ENCODE data around the gene RBM4. TPM values are rescaled to one million over a fixed set of nuclear protein-coding genes. Genes with fewer than 3 reads are reported as not detected.

RBM4 gene
- total RNA-seq, 2 experiments from 2014 or later: 108 to 114 TPM

- H3K4me1 Mint-ChIP-seq (ENCODE audit: low read depth): peaks cover 5% of the 10 kb centered on the region
- H3K27me3 Mint-ChIP-seq: no peaks in the 10 kb centered on the region
- TF ChIP-seq CTCF (IDR thresholded peaks at IDR 0.05): no peak
- no peak overlapping the region for H3K27ac Mint-ChIP-seq
- peaks cover 2% of the 10 kb centered on the region for H3K36me3 Mint-ChIP-seq (ENCODE audit: low read depth)
- ATAC-seq: no peak
- no peak overlapping the region for H3K4me3 Mint-ChIP-seq
- ChIA-PET POLR2A (interaction anchor here (0.6 to 5.2 kb wide), 2 partner anchors 10 to 38 kb away, joined by 3 to 24 read pairs; partner anchors contain the start of gene RBM14), CTCF (interaction anchor here (0.7 kb wide), 1 partner anchor 31 kb away, joined by 3 read pairs; no protein-coding TSS in a partner anchor)
- intact Hi-C loops (cut with micrococcal nuclease): no loop called here
- no peaks in the 10 kb centered on the region for H3K9me3 Mint-ChIP-seq
- DNase-seq: no peak
Observed at GRCh38 chr11:66607126-66607834, 31.2 kb upstream of the RBM4 start.

- H3K4me1 Mint-ChIP-seq (ENCODE audit: low read depth): peaks cover 5% of the 10 kb centered on the region
- H3K36me3 Mint-ChIP-seq (ENCODE audit: low read depth): no peaks in the 10 kb centered on the region
- no peak for TF ChIP-seq CTCF (IDR thresholded peaks at IDR 0.05)
- peak overlapping the region; percentile 1 for H3K27ac Mint-ChIP-seq
- ATAC-seq: peak; percentile 24
- H3K9me3 Mint-ChIP-seq: no peaks in the 10 kb centered on the region
- ChIA-PET CTCF (interaction anchor here (1.0 kb wide), 1 partner anchor 17 kb away, joined by 3 read pairs; the partner anchor contains the start of genes CCDC87 and CCS), POLR2A (interaction anchor here (0.9 to 5.2 kb wide), 2 partner anchors 7 to 14 kb away, joined by 4 to 24 read pairs; partner anchors contain the start of gene RBM14)
- intact Hi-C loops (cut with micrococcal nuclease): no loop called here
- H3K27me3 Mint-ChIP-seq: no peaks in the 10 kb centered on the region
- H3K4me3 Mint-ChIP-seq: no peak overlapping the region
- DNase-seq: no peak
Observed at GRCh38 chr11:66609721-66610617, 28.5 kb upstream of the RBM4 start.

- H3K36me3 Mint-ChIP-seq (ENCODE audit: low read depth): peaks cover 19% of the 10 kb centered on the region
- no peak for ATAC-seq
- TF ChIP-seq CTCF (IDR thresholded peaks at IDR 0.05): no peak
- ChIA-PET CTCF (no interaction called here), POLR2A (interaction anchor here (0.7 to 1.8 kb wide), 5 partner anchors 11 to 33 kb away, joined by 3 to 8 read pairs (median 4); no protein-coding TSS in a partner anchor)
- intact Hi-C loops (cut with micrococcal nuclease): no loop called here
- H3K27ac Mint-ChIP-seq: no peak overlapping the region
- no peak overlapping the region for H3K4me3 Mint-ChIP-seq
- H3K9me3 Mint-ChIP-seq: no peaks in the 10 kb centered on the region
- no peak for DNase-seq
- peaks cover 10% of the 10 kb centered on the region for H3K4me1 Mint-ChIP-seq (ENCODE audit: low read depth)
- no peaks in the 10 kb centered on the region for H3K27me3 Mint-ChIP-seq
Observed at GRCh38 chr11:66612458-66612857, 26.0 kb upstream of the RBM4 start.

- DNase-seq (no peak), ATAC-seq (no peak)
- no peak for TF ChIP-seq CTCF (IDR thresholded peaks at IDR 0.05)
- Mint-ChIP-seq H3K36me3 (ENCODE audit: low read depth) (peaks cover 35% of the 10 kb centered on the region), H3K4me1 (ENCODE audit: low read depth) (peaks cover 20% of the 10 kb centered on the region), H3K9me3 (no peaks in the 10 kb centered on the region), H3K4me3 (no peak overlapping the region), H3K27ac (no peak overlapping the region), H3K27me3 (no peaks in the 10 kb centered on the region)
- intact Hi-C loops (cut with micrococcal nuclease): no loop called here
- CTCF ChIA-PET: no interaction called here
- POLR2A ChIA-PET: interaction anchor here (0.9 to 2.0 kb wide), 5 partner anchors 10 to 64 kb away, joined by 3 to 9 read pairs (median 3); partner anchors contain the start of gene RBM4B
Observed at GRCh38 chr11:66614073-66614472, 24.4 kb upstream of the RBM4 start.

Data from activated CD8-positive, alpha-beta T cell treated with anti-CD3 and anti-CD28 coated beads for 36 hours (primary cell).